Epithelial cell of prostate (primary cell): ENCODE results near the gene LRRC1.
A peak's percentile ranks its signal among the peaks of the same experiment; 100 is the strongest.

Source experiments
- DNase-seq: peaks from one replicate; pipeline ENCODE4 v3.0.0-alpha.2; 2011; ENCODE audit warnings: low read depth, low spot score
- H3K27ac ChIP-seq: fragments of 450-650 bp; 2 replicates; pipeline ENCODE4 v1.5.1; 2017; ENCODE audit warnings: mild to moderate bottlenecking

LRRC1 gene

GRCh38 chr6:53943395-53943794 lies 148.6 kb downstream of the LRRC1 start:
- no peak for DNase-seq
- H3K27ac ChIP-seq = no peak overlapping the region

GRCh38 chr6:53944091-53944490 lies 149.3 kb downstream of the LRRC1 start:
- DNase-seq = no peak
- H3K27ac ChIP-seq = no peak overlapping the region

GRCh38 chr6:53944543-53944942 lies 149.7 kb downstream of the LRRC1 start:
- no peak for DNase-seq
- no peak overlapping the region for H3K27ac ChIP-seq

GRCh38 chr6:53945765-53946407 lies 151.1 kb downstream of the LRRC1 start:
- no peak overlapping the region for H3K27ac ChIP-seq
- DNase-seq = no peak

GRCh38 chr6:53947780-53948179 lies 153.0 kb downstream of the LRRC1 start:
- H3K27ac ChIP-seq = no peak overlapping the region

GRCh38 chr6:53951383-53951782 lies 156.6 kb downstream of the LRRC1 start:
- no peak for DNase-seq
- H3K27ac ChIP-seq = no peak overlapping the region

More at GRCh38 chr6:53947780-53948179, 153.0 kb downstream of the LRRC1 start:
- no peak for DNase-seq

GRCh38 chr6:53956068-53956711 lies 161.4 kb downstream of the LRRC1 start:
- DNase-seq = peak; percentile 14
- H3K27ac ChIP-seq = no peak overlapping the region

GRCh38 chr6:53956804-53957203 lies 162.0 kb downstream of the LRRC1 start:
- no peak overlapping the region for H3K27ac ChIP-seq
- DNase-seq = no peak

- no peak for DNase-seq
- no peak overlapping the region for H3K27ac ChIP-seq
Measured at GRCh38 chr6:53959717-53960116, 164.9 kb downstream of the LRRC1 start.

GRCh38 chr6:53960311-53960710 lies 165.5 kb downstream of the LRRC1 start:
- no peak overlapping the region for H3K27ac ChIP-seq
- no peak for DNase-seq

- H3K27ac ChIP-seq = no peak overlapping the region
- no peak for DNase-seq
Measured at GRCh38 chr6:53961679-53962370, 167.0 kb downstream of the LRRC1 start.

GRCh38 chr6:53962646-53963045 lies 167.8 kb downstream of the LRRC1 start:
- no peak for DNase-seq
- no peak overlapping the region for H3K27ac ChIP-seq

- no peak for DNase-seq
- no peak overlapping the region for H3K27ac ChIP-seq
Measured at GRCh38 chr6:53967415-53967814, 172.6 kb downstream of the LRRC1 start.
